Kidney (tissue), 14 donors: ENCODE data around the gene CEMIP. TPM values are rescaled to one million over a fixed set of nuclear protein-coding genes. Genes with fewer than 3 reads are reported as not detected.
"Not testable (repeated sequence)": the region's sequence is repeated elsewhere in the genome, so short reads cannot be mapped to it uniquely, and the experiment has no call there.

Experiments used
- DNase-seq, 5 donors: peaks; one replicate each; pipeline ENCODE4 v3.0.0-alpha.2; 2013 to 2020
- FAIRE-seq: peaks from 2 replicates; lab custom pipeline; 2012; peaks lifted over from hg19 to GRCh38; lab: Jason Lieb, UNC
- H3K27ac ChIP-seq, 2 donors: one replicate each; pipeline ENCODE4 v1.7.0; 2013; ENCODE audit warnings: low read depth in 2 of 2, low read length in 2 of 2, inconsistent platforms in 1 of 2
- H3K27me3 ChIP-seq: one replicate; pipeline ENCODE4 v1.7.1; 2013; ENCODE audit warnings: low read length, inconsistent platforms; ENCODE audit not compliant: control insufficient read depth, insufficient read depth
- H3K36me3 ChIP-seq, 3 donors: one replicate each; pipeline versions ENCODE4 v1.7.0 to v1.7.1; 2013; ENCODE audit warnings: low read length in 3 of 3, control low read depth in 1 of 3, inconsistent platforms in 1 of 3; ENCODE audit not compliant: insufficient read depth in 3 of 3, control insufficient read depth in 2 of 3
- H3K4me1 ChIP-seq, 3 donors: one replicate each; pipeline versions ENCODE4 v1.7.0 to v1.7.1; 2013; ENCODE audit warnings: low read length in 3 of 3, inconsistent platforms in 1 of 3, low read depth in 1 of 3; ENCODE audit not compliant: control insufficient read depth in 2 of 3, insufficient read depth in 2 of 3
- H3K4me3 ChIP-seq, 3 donors: one replicate each; pipeline versions ENCODE4 v1.7.0 to v1.8.1; 2013; ENCODE audit warnings: low read length in 3 of 3, control low read depth in 1 of 3, inconsistent platforms in 1 of 3
- H3K9ac ChIP-seq, 3 donors: one replicate each; pipeline versions ENCODE4 v1.7.0 to v1.7.1; 2013; ENCODE audit warnings: low read length in 3 of 3, control low read depth in 1 of 3, inconsistent platforms in 1 of 3
- H3K9me3 ChIP-seq, 3 donors: one replicate each; pipeline versions ENCODE4 v1.7.0 to v1.7.1; 2013; ENCODE audit warnings: low read length in 3 of 3, control low read depth in 1 of 3, inconsistent platforms in 1 of 3; ENCODE audit not compliant: control insufficient read depth in 2 of 3, insufficient read depth in 1 of 3
- CTCF ChIP-seq: IDR thresholded peaks from 3 replicates; pipeline ENCODE4 v1.5.1; 2012; ENCODE audit warnings: mild to moderate bottlenecking, moderate library complexity, borderline replicate concordance; ENCODE audit not compliant: insufficient read depth; ENCODE audit errors: extremely low read depth
- intact Hi-C: fragments of 100-400 bp; cut with DNase I; formaldehyde crosslinking; loops from one replicate; pipeline ENCODE4 v1.11.1; 2022
- polyA plus RNA-seq: library from polyadenylated mRNA; stranded (reverse); fragments of 350-450 nt; fragmentation: Illumina TruSeq; extraction: RNeasy Lipid Tissue Mini Kit (QIAGEN cat#74804); gene quantifications from one replicate; pipeline ENCODE4 v1.2.3, GENCODE V29; 2014; ENCODE audit warnings: low read depth, low replicate concordance; ENCODE audit not compliant: insufficient read depth
- total RNA-seq: library from RNA; stranded (reverse); fragmentation: NEBNext Ultra II Directional; extraction: Animal tissue kit (Norgen Biotek cat#: 25700); gene quantifications from one replicate; pipeline ENCODE4 v1.2.1, GENCODE V29; 2021
- donor health status: control.
- donor health status: control.
- donor health status: control.
- donor health status: control.
- donor health status: control.
- donor health status: DM: yes; HTN: yes; CAD: no.
- donor health status: Normal renal cell carcinoma (clear cell type).

Gene CEMIP
- total and polyA plus RNA-seq, 2 donors from 2014 or later: 0.11 to 0.57 TPM

DNA sequence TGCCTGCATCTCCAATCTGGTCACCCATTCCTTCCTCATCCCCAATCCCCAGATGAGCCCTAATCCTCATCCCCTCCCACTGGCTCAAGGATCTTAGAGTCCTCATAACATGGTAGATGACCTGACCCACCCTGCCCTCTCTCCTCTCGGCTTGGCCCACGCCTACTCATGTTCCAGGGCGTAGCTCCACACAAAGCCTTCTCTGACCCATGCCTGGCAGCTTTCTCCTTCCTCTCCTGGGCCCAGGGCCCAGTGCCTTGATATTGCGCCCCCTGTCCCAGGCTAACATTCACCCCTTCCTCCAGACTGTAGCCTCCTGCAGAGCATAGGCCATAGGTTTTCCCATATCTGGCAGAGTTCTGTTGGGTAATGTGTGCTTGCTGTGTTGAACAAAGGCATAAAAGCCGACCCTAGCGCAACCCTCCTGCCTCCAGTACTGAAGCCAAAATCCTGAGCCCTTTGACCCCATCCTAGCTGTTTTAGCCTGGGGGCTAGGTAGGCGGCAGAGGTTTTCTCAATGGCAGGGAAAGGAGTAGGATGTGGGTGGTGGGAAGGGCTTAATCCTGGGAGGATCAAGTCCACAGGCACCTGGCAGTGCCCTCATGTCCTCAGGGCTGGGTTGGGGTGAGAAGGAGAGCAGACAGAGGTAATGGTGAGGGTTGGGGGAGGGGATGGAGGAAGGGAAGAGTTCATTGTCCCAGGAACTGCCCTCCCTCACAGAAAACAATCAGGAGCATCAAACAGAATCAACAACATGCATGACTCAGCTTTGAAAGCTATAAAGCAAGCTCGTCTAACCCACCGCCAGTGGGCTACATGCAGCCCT is 175.0 kb downstream of the CEMIP start:
- H3K4me3 ChIP-seq: no peak overlapping the region
- H3K4me1 ChIP-seq: no peaks in the 10 kb centered on the region
- no peak for TF ChIP-seq CTCF
- H3K9me3 ChIP-seq: no peaks in the 10 kb centered on the region
- no peak for DNase-seq
- no peaks in the 10 kb centered on the region for H3K27me3 ChIP-seq
- intact Hi-C loops: no loop called here
- no peak overlapping the region for H3K27ac ChIP-seq
- H3K9ac ChIP-seq: no peak overlapping the region
- peaks cover 0 to 21% (median 10%) of the 10 kb centered on the region in 3 donors for H3K36me3 ChIP-seq
- FAIRE-seq: no peak

DNA sequence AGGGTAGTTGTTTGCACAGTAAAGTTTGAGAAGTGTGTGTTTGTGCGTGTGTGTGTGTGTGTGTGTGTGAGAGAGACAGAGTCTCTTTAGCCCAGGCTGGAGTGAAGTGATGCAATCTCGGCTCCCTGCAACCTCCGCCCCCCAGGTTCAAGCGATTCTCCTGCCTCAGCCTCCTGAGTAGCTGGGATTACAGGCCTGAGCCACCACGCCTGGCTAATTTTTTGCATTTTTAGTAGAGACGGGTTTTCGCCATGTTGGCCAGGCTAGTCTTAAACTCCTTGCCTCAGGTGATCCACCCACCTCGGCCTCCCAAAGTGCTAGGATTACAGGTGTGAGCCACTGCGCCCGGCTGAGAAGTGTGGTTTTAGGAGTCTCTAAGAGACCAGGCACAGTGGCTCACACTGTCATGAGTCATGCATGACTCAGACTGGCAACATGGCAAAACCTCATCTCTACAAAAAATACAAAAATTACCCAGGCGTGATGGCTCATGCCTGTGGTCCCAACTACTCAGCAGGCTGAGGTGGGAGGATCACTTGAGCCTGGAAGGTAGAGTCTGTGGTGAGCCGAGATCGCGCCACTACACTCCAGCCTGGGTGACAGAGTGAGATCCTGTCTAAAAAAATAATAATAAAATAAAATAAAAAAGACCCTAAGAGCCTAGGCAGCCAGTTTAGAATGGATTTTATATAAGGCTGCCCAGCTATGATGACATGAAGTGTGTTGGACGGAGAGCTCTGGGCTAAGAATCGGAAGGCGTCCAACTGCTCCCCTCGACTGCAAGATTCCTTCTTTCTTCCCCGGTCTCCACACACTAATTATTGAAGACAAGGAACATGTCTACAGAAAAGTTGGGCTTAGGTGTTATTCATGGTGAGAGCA is 176.6 kb downstream of the CEMIP start:
- H3K4me3 ChIP-seq, H3K27me3 ChIP-seq, intact Hi-C loops, H3K9me3 ChIP-seq, FAIRE-seq, H3K27ac ChIP-seq, H3K9ac ChIP-seq, H3K4me1 ChIP-seq: not testable (repeated sequence)
- DNase-seq: peak in 1 of 5 donors; percentile 48
- peaks cover 0 to 14% (median 4%) of the 10 kb centered on the region in 3 donors for H3K36me3 ChIP-seq

DNA sequence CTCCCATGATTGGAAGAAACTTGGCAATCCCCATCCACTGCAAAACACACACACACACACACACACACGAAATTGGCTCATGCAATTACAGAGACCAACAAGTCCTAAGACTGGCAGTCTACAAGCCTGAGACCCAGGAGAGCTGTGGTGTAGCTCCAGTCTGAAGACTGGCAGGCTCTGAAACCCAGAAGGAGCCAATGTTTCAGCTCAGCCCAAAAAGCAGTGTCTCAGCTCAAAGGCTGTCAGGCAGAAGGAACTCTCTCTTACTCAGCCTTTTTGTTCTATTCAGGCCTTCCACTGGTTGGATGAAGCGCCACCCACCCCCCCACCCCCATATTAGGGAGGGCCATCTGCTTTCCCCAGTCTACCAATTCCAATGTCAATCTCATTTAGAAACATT is 178.4 kb downstream of the CEMIP start:
- intact Hi-C loops: no loop called here
- Histone ChIP-seq H3K27me3 (no peaks in the 10 kb centered on the region), H3K4me1 (no peaks in the 10 kb centered on the region), H3K4me3 (no peak overlapping the region), H3K36me3 (peaks cover 0 to 5% (median 0%) of the 10 kb centered on the region in 3 donors), H3K27ac (no peak overlapping the region), H3K9me3 (no peaks in the 10 kb centered on the region), H3K9ac (no peak overlapping the region)
- DNase-seq (no peak), FAIRE-seq (no peak)
- TF ChIP-seq CTCF: no peak

DNA sequence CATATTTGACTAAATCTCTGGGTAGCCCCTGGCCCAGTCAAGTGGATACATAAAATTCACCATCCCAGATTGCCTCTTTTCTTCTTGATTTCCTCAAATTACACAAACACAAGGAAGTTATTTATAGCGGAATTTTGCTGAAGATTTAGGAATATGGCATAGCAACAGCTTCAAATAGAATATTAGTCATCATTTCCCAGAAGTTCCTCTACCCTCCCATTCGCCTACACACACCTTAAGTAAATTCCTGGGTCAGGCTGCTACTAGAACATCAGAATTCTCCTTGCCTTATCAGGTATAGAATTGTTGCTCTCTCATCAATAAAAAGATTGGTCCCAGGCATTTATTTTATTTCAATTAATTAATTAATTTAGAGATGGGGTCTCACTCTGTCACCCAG is 178.8 kb downstream of the CEMIP start:
- intact Hi-C loops: no loop called here
- no peak overlapping the region for H3K9ac ChIP-seq
- no peak for FAIRE-seq
- H3K9me3 ChIP-seq: no peaks in the 10 kb centered on the region
- no peak for TF ChIP-seq CTCF
- H3K4me3 ChIP-seq: no peak overlapping the region
- no peak overlapping the region for H3K27ac ChIP-seq
- H3K27me3 ChIP-seq: no peaks in the 10 kb centered on the region
- no peaks in the 10 kb centered on the region for H3K4me1 ChIP-seq
- peaks cover 0 to 5% (median 0%) of the 10 kb centered on the region in 3 donors for H3K36me3 ChIP-seq
- no peak for DNase-seq
